HG02852 (cell line): Measurements from ENCODE around the gene TRMT61A.
"Not testable (repeated sequence)": the region's sequence is repeated elsewhere in the genome, so short reads cannot be mapped to it uniquely, and the experiment has no call there.

Experiments used
- ATAC-seq: cut with Tn5 transposase; IDR thresholded peaks from one replicate; pipeline ENCODE4 v1.9.1; 2021; ENCODE audit warnings: mild to moderate bottlenecking, moderate library complexity; ENCODE audit not compliant: unreplicated experiment

The TRMT61A gene

DNA sequence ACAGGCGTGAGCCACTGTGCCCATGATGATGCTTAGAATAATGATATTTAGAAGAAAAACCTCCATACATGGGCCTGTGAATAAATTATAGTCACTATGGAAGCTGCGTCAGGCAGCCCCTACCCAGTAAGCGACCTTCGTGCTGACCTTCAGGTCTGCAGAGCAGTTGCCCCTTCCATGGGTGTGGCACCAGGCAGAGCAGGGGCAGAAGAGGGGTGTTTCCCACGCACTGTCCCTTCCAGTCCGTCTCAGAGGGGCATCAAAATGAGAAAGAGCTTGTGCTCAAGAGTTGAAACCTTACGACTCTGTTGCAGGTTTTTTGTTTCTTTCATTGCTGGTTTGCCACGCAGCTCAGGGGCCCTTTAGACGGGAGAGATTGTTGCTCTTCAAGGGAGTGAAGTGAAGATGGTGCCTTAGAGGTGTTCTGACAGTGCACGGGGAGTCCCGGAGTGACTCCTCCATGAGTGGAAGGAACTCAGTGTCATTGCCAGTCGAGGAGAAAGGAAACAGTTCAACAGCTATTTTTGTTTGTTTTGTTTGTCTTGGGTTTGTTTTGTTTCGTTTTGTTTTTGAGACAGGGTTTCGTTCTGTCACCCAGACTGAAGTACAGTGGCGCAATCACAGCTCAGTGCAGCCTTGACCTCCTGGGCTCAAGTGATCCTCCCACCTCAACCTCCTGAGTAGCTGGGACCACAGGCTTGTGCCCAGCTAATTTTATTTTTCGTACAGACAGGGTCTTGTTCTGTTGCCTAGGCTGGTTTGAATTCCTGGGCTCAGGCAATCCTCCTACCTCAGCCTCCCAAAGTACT, 20.3 kb upstream of the TRMT61A start:
- ATAC-seq = no peak

DNA sequence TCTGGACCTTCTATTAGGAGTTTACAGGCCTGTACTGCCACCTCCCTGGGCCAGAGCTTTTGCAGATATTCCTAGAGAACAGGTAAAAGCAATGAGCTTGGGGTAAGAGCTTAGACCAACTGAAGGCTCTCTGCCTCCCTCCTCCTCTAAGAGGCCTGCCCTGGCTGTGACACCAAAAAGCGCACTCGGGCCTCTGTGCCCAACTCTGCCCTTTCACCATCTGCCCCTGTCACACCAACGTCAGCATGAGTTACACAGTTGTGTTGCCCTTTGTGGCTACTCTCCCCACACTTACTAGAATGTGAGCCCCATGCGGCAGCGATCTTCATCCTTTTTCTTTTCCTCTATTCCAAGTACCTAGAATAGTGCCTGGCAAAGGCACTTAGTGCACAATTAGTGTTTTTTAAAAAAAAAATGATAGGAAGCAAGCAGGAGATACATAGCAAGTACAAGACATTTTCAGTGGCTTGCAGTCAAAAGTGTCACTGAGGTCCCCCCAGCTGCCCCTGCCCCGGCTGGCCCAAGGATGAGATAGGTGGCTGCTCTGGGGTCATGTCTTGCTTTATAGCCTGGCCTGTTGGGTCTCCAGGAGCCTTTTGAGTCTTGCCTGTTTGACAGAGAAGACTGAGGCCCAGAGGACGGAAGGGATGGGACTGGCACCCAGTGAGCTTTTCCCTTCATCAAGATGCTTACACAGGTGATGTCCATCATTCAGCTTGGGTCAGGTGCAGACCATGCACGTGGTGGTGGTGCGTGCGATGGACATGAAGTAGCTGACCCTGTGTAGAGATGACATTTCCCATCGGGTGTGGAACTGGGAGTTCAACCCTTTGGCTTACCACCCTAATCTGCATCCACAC, 18.9 kb upstream of the TRMT61A start:
- ATAC-seq = no peak

DNA sequence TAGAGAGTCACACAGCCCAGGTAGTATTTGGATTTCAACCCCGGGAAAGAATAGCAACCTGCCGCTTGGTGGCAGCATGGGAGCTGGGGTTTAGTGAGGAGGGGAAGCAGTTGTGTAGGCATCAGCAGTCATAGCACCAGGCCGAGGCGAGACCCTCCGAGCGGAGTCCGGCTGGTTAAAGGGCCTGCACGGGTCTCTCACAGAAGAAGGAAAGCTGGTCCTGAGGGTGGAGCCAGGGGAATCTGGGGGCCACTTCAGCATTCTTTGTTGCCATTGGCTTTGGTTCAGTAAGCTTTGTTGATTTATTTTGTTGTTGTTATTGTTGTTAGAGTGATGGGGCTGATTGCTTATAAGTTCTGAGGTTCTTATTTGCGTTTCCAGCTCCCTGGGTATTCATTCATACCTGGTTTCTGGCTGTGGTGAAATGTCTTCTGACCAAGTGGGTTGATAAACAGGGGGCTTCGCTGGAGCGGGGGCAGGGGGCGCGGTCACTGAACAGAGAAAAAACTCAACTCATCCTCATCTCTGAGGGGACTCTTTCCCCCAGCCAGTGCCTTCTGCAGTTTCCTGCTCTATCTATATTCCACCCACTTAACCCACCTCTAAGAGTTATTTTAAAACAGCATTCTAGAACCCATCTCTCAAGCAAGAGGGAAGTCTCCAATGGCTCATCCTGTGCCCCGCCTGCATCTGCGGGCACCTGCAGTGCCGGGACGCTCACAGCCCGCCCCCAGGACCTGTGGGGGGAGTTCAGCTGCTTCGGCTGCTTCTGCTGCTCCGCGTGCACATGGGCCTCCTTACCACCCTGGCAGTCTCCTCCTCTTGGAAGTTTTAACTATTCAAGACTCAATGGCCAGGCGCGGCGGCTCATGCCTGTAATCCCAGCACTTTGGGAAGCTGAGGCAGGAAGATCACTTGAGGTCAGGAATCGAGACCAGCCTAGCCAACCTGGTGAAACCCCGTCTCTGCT, 18.0 kb upstream of the TRMT61A start:
- ATAC-seq = no peak

DNA sequence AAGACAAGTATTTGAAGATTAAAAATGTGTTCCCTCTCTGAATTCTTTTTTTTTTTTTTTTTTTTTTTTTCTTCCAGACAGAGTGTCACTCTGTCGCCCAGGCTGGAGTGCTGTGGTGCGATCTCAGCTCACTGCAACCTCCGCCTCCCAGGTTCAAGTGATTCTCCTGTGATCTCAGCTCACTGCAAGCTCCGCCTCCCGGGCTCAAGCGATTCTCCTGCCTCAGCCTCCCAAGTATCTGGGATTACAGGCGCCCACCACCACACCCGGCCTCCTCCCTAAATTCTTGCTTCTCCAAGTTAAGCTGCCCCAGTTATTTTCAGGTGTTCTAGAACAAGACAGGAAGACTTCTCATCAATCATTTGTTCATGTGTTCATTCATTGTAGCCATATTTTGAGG, 16.8 kb upstream of the TRMT61A start:
- ATAC-seq = not testable (repeated sequence)

DNA sequence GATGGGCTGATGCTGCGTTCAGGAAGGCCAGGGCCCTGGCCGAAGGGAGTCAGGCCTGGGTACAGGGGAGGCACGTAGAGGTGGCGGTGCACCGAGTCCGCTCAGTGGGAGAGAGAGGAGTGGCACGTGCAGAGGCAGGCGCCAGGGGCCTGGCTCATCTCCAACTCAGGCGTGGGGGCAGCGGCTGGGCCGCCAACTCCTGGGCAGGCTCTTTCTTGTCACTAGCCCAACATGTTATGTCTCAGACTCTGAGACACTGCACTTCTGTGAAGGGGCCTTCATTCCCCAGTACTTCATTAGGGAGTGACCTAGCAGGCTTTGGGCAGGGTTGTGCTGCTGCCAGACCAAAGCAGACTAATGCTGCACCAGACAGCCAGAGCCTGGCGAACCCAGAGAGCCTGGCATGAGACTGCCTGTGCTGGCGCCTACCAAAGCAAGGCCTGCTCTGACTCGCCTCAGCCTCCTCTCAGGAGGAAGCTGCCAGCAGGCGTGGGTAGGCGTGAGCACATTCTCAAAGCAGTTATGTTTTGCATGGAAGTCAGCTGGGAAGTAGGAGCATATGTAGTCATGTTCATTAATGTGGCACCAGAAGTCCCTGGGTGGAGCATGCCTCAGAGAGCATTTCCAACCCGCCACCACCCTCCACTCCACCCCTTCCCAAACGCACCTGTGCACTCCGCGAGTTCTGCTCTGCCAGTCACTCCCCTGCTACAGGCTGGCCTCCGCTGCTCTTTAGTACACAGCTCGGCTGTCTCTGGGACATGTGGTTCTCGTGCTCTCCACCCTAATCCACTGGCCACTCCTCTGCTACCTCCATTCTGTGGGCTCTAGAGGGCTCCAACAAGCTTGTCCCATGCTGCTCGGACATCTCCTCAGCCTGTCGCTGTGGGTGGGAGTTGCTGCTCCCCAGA, 16.0 kb upstream of the TRMT61A start:
- no peak for ATAC-seq

DNA sequence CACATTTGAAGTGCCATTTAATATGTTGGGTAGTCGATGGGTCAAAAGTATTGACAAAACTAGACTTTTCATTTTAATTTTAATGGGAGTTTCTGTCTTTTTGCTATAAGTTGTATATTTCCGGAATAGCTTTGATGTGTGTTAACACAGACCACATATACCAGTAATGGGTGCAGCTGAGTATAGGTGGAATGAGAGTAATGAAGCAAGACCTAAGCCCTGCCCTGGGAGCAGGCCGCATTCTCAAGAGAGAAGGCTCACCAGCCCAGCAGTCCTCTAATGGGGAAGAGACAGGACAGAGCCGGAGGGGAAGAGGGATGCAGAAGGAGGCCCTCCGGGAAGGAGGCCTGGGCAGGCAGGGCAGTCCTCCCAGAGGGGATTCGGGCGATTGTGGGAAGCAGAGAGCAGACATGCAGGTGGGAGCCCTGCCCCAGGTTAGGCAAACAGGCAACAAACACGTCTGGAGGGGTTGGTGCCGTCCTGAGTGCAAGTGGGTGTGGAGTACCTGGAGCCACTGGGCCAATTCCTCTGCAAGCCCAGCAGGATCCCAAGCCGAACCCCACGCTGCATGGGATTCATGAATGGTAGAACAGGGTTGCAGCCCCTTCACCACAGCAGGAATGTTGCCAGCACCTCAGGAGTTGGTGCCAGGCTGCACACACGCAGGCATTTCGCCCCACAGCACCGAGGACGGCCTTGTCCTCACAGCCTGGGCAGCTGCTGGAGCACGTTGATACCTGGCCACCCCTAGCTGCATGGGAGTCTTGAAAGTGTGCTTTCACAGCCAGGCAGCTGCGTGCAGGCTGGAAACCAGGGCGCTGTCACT, 14.2 kb upstream of the TRMT61A start:
- no peak for ATAC-seq

DNA sequence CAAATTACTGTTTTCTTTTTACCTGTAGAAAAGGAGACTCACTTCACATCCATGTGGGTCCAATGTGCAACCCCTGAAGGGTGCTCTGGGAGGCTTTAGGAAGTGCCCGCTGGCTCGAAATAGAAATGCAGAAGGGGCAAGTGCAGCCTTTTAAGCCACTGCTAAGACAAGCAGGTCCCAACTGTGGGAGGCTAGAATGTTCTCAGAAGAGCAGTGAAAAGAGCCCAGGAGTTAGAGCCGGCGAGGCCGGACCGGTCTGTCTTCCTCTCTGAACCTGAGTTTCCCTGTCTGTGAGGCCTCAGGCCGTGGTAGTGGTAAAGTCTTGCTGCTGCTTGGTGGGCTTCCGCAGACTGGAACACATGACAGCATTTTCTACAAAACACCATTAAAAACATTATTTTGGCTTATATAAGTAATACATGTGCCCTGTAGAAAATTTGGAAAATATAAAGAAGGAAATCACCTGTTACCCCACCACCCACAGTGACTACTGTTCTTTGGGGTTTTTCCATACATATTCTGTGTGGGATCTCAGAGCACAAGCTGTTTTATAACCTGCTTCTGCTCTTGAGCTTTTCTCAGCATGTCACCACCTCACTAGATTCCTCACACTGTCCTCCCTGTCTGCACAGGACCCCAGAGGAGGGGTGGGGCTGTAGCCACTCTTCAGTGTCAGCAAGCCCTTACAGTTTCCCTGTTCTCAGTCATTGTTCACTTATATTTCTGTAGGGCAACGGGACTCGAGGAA, 12.4 kb upstream of the TRMT61A start:
- no peak for ATAC-seq

DNA sequence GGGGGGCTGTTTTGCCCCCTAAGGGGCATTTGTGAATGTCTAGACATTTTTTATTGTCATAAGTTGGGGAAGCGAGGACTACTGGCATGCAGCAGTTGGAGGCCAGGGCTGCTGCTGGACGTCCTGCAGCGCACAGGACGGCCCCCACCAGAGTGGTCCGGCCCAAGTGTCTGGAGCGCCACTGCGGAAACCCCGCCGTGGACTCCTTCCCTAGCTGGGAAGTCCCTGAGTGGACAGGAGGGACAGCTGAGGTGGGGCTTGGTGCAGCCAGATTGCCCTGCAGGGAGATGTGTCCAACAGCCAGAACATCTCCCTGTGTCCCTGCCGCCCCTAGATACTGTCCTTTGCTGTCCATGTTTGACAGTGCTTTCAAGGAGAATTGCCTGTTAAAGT, 11.8 kb upstream of the TRMT61A start:
- no peak for ATAC-seq

DNA sequence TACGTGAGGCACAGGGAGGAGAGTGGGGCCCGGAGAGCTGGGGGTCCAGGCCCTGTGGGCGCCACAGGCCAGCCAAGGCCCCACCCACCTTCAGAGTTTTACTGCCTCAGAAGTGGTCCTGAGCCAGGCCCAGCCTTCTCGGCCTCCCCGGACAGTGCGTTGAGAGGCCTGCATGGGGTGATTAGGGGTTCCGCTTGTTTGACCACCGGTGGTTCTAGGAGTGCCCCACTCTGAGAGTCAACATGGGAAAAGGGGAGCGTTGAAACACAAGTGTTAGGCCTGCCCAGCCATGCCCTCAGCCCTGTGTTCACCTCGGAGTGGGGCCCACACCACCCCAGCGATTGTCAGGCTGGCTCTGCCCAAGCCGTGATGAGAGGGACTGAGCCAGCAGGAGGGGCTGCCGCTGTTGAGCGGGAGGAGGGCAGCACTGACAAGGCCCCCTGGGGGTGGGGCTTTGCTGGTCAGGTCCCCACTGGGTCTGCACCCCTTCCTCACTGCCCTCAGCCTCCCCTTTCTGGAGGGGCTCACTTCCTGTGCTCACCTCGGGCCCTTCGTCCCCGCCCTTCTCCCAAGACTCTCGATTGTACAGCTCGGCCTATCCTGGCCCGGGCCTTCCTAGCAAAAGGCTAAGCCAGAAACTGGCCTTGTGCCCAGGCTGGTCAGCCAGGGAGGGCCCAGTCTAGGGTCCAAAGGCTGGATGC, 11.1 kb upstream of the TRMT61A start:
- no peak for ATAC-seq

DNA sequence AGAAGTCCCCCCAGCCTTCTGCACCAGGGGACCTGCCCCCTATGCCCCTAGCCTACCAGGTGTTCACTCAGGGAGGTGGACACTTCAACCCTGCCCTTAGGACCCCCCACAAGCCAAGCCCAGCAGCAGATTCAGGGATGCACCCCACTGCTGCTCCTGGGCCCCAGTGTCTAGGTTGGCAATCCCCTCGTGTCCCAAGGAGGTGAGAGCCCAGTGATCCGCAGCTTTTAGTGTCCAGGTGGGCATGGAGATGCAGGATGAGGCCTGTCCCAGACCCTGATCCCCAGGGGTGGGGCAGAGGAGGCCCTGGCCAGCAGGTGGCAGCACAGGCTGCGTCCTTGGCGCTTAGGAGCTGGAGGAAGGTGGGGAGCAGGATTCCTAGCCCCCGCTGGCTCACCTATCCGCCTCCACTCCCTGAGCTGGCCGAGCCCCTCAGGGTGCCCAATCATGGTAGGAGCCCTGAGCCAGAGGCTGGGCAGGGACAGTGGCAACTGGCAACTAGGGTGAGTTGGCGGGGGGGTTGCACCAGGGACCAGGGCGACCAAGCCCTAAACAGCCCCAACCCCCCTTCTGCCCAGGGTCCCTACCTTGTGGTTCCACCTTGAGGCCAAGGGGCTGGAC, 10.5 kb upstream of the TRMT61A start:
- ATAC-seq = no peak

DNA sequence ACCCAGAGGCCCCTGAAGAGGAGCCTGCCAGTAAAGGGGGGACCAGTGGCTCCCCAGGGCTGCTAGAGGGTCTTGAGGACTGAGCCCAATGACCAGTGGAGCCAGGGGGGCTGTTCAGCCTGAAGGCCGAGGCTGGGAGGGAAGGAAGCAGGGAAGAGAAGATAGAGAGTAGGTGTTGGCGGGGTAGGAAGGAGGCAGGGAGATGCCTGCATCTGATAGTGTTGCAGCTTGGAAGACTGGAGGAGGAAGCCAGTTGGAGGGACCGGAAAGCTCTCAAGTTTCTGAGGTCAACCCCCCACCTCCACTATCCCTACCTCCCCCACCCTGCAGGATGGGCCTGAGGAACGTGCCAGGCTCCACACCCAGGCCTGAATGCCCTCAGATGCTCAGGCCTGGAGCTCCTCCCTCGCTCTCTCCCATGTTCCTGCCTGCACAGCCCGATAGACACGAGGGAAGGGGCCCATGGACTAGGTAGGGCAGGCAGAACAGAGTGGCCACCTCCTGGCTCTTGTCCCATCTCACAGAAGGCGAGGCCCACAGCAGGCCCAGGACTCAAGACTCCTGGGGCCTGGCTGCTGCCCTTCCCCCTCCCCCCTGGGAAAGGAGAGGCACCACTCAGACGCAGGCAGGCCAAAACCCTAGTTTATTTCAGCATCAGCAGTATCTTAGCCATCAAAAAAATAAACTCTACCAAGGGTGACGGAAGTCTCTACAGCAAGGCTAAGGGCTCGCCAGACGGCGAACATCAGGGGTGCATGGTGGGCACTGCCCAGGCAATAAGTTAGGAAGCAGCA, 9.8 kb upstream of the TRMT61A start:
- ATAC-seq = no peak

DNA sequence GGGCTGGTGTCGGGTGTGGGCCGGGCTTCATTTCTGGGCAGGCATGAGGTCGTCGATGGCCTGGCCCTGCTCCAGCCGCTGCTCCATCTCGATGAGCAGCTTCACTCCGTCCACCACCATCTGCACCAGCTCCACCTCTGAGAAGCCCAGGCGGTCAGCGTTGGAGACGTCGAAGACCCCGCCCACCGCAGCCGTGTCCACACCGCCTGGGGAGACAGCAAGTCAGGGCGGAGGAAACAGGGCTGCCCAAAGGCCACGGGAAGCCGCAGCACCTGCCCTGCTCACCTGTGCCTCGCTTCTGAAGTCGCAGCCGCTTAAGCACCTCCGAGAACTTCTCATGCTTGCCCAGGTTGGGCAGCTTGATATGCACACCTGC, 9.2 kb upstream of the TRMT61A start:
- ATAC-seq = no peak

DNA sequence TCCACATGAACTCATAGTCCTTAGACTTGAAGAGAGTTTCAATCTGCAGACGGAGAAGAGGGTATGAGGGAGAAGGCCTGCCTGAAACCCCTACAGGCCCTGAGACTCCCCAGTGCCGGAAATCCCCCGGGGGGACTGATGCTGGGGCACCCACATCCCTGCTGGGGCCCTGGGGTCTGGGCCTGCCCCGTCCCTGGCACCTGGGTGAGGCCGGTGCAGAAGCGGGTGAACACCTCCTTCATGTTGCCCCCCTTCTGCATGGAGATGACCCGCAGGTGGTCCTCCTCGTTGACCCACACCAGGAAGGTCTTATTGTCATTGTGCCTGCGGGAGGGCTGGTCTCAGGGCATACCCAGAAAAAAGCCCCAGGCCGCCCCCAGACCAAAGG, 8.7 kb upstream of the TRMT61A start:
- ATAC-seq = no peak

DNA sequence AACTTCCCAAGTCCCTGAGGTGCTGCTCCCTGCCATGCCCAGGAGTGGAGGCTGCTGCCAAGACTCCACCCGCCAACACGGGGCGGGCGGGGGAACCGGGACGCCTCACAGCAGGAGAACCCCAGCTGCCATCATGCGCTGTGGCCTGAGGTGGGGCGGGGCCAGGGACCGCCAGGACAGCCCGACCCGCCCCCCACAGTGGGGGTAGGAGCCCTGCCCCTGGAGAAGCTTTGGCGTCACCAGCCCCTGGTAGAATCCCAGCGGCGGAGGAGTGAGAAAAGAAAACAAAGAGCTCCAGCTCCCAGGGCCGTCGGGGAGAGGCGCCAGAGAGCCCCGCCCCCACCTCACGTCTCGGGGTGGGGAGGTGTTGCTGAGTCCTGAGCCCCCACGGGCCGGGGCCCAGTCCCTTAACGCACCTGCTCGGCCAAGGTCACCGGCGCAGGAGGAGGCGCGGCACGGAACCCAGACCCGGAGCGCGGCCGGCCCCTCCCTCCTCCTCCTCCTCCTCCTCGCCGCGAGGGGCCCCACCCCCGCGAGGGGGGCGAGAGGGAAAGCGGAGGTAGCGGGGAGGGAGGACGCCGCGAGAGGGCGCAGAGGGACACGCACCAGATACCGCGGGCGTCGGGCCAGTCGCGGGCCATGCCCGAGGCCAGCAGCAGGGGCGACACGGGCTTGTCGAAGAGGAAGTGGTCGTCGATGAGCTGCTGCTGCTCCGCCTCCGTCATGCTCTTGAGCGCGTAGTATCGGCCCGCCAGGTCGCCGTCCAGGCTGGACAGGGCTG, 8.1 kb upstream of the TRMT61A start:
- ATAC-seq = no peak

DNA sequence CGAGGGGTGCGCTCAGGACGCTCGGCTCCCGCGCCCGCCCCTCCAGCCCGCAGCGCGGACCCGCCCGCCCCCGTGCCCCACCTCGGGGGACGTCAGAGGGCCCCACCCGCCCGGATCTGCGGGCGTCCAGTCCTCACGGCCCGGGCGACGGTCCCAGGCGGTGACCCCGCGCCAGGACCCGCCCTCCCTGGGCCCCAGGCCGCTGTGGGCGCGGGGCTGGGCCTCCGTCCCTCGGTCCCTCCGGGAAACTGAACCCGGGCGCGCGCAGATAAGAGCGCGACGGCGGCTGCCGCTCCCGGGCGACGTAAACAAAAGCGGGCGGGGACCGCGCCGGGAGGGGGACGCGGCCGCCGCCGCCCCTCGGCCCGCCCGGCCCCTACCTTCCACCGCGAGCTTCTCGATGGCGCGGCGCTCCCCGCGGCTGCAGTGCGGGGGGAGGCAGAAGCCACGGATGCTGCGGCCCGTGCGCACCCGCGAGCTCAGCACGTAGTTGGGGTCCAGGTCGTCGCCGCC, 7.5 kb upstream of the TRMT61A start:
- no peak for ATAC-seq
